HepG2 (cell line): Measurements from ENCODE around the gene ANLN. TPM values are rescaled to one million over a fixed set of nuclear protein-coding genes. Genes with fewer than 3 reads are reported as not detected.

Experiments used
- ARHGAP35 ChIP-seq: sonication (generic); formaldehyde crosslinking; IDR thresholded peaks from 2 replicates; pipeline ENCODE4 v1.9.0; 2022; ENCODE audit warnings: mild to moderate bottlenecking, inconsistent platforms, moderate library complexity, missing genetic modification reagents, borderline replicate concordance
- ARID5B ChIP-seq: IDR thresholded peaks from 2 replicates; pipeline ENCODE4 v1.4.0; 2020; ENCODE audit warnings: mild to moderate bottlenecking, missing genetic modification reagents
- ATF1 ChIP-seq: IDR thresholded peaks from 2 replicates; pipeline ENCODE4 v1.6.1; 2016; ENCODE audit warnings: mild to moderate bottlenecking, control low read depth
- GATAD2A ChIP-seq: IDR thresholded peaks from 2 replicates; pipeline ENCODE4 v1.6.1; 2016
- HIVEP1 ChIP-seq: sonication (generic); formaldehyde crosslinking; IDR thresholded peaks from 2 replicates; pipeline ENCODE4 v1.4.0; 2020; ENCODE audit warnings: mild to moderate bottlenecking, missing genetic modification reagents
- JARID2 ChIP-seq: sonication (generic); formaldehyde crosslinking; IDR thresholded peaks from 2 replicates; pipeline ENCODE4 v1.8.1; 2023; ENCODE audit warnings: missing genetic modification reagents, inconsistent platforms; ENCODE audit not compliant: insufficient replicate concordance
- KLF9 ChIP-seq: IDR thresholded peaks from 2 replicates; pipeline ENCODE4 v1.6.1; 2016; ENCODE audit warnings: low read depth
- NFATC3 ChIP-seq: sonication (generic); formaldehyde crosslinking; IDR thresholded peaks from 2 replicates; pipeline ENCODE4 v1.5.1; 2020; ENCODE audit warnings: mild to moderate bottlenecking, missing genetic modification reagents
- SUZ12 ChIP-seq: fragments of 150-350 bp; IDR thresholded peaks from 2 replicates; pipeline ENCODE4 v1.6.1; 2014; ENCODE audit warnings: low read depth, low read length
- TFDP1 ChIP-seq: IDR thresholded peaks from 2 replicates; pipeline ENCODE4 v1.6.1; 2016; ENCODE audit warnings: missing compliant biosample characterization, missing genetic modification reagents, borderline replicate concordance
- THRA ChIP-seq: sonication (generic); formaldehyde crosslinking; IDR thresholded peaks from 2 replicates; pipeline ENCODE4 v1.4.0; 2020; ENCODE audit warnings: missing genetic modification reagents, borderline replicate concordance
- ZMYM2 ChIP-seq: sonication (generic); formaldehyde crosslinking; IDR thresholded peaks from 2 replicates; pipeline ENCODE4 v1.8.0; 2022; ENCODE audit warnings: mild to moderate bottlenecking, missing genetic modification reagents
- ZMYM3 ChIP-seq: sonication (generic); formaldehyde crosslinking; IDR thresholded peaks from 2 replicates; pipeline ENCODE4 v1.5.1; 2020; ENCODE audit warnings: mild to moderate bottlenecking, missing genetic modification reagents
- ZNF280B ChIP-seq: sonication (generic); formaldehyde crosslinking; IDR thresholded peaks from 2 replicates; pipeline ENCODE4 v1.5.0; 2020; ENCODE audit warnings: missing genetic modification reagents, mild to moderate bottlenecking, borderline replicate concordance
- ZNF484 ChIP-seq: sonication (generic); formaldehyde crosslinking; IDR thresholded peaks from 2 replicates; pipeline ENCODE4 v1.5.1; 2020; ENCODE audit warnings: mild to moderate bottlenecking, low read depth, missing genetic modification reagents, borderline replicate concordance
- ZNF549 ChIP-seq: sonication (generic); formaldehyde crosslinking; IDR thresholded peaks from 2 replicates; pipeline ENCODE4 v1.5.0; 2020; ENCODE audit warnings: missing genetic modification reagents
- ZNF564 ChIP-seq: sonication (generic); formaldehyde crosslinking; IDR thresholded peaks from 2 replicates; pipeline ENCODE4 v1.8.1; 2023; ENCODE audit warnings: mild to moderate bottlenecking, missing genetic modification reagents
- ZNF780A ChIP-seq: sonication (generic); formaldehyde crosslinking; IDR thresholded peaks from 2 replicates; pipeline ENCODE4 v1.8.0; 2022; ENCODE audit warnings: mild to moderate bottlenecking, missing genetic modification reagents, moderate library complexity
- ZNF784 ChIP-seq: sonication (generic); formaldehyde crosslinking; IDR thresholded peaks from 2 replicates; pipeline ENCODE4 v1.5.1; 2020; ENCODE audit warnings: missing genetic modification reagents, mild to moderate bottlenecking, borderline replicate concordance
- polyA plus RNA-seq, 8 experiments: library from polyadenylated mRNA; depleted of rRNA in 3 of 8; stranded (reverse) in 7 of 8; unstranded in 1 of 8; fragments of >200 nt; fragmentation: Illumina TruSeq in 4 of 8; extraction: Trizol in 4 of 8; gene quantifications; 2 replicates each; pipeline versions ENCODE4 v1.2.1 to v1.2.3, GENCODE V29; 2011 to 2016; ENCODE audit warnings: low read depth in 4 of 8, missing spikeins in 1 of 8, mixed read lengths in 1 of 8; ENCODE audit not compliant: insufficient read depth in 1 of 8
- total RNA-seq, 5 experiments: library from RNA; depleted of rRNA; stranded (reverse); fragments of >200 nt; fragmentation: Illumina TruSeq; extraction: Trizol; gene quantifications; 2 replicates each; pipeline ENCODE4 v1.2.3, GENCODE V29; 2016; ENCODE audit warnings: low read depth in 1 of 5

Gene ANLN
- total and polyA plus RNA-seq, 2 of the 13 experiments (the other 11 are each of a cell fraction or from before 2014, with no cell fraction given): 20.0 to 72.0 TPM

GRCh38 chr7:36390199-36391090 is 783 bp downstream of the ANLN start (continued):
- TF ChIP-seq ZMYM2 (no peak), GATAD2A (CRISPR knock-in tag) (no peak), ZNF484 (CRISPR knock-in tag) (no peak), KLF9 (no peak), ARHGAP35 (CRISPR knock-in tag) (no peak), NFATC3 (CRISPR knock-in tag) (0 out of 2 replicates have a peak, but pooled peaks have one; percentile 71), TFDP1 (no peak; the same call in 1 of the 2 replicates), ATF1 (no peak), ZNF549 (no peak), ZNF780A (CRISPR knock-in tag) (no peak), JARID2 (no peak), ZNF784 (no peak), ZMYM3 (CRISPR knock-in tag) (0 out of 2 replicates have a peak, but pooled peaks have one; percentile 33), THRA (CRISPR knock-in tag) (no peak), HIVEP1 (CRISPR knock-in tag) (no peak), SUZ12 (no peak), ARID5B (CRISPR knock-in tag) (peak; percentile 55), ZNF280B (peak; percentile 27; the same call in 1 of the 2 replicates), ZNF564 (CRISPR knock-in tag) (no peak)
